ENCODE measurements around the gene GAPDHS. TPM values are rescaled to one million over a fixed set of nuclear protein-coding genes. Genes with fewer than 3 reads are reported as not detected.

Gene GAPDHS
- total and polyA plus RNA-seq, 7 experiments from 2014 or later, result not detected

DNA sequence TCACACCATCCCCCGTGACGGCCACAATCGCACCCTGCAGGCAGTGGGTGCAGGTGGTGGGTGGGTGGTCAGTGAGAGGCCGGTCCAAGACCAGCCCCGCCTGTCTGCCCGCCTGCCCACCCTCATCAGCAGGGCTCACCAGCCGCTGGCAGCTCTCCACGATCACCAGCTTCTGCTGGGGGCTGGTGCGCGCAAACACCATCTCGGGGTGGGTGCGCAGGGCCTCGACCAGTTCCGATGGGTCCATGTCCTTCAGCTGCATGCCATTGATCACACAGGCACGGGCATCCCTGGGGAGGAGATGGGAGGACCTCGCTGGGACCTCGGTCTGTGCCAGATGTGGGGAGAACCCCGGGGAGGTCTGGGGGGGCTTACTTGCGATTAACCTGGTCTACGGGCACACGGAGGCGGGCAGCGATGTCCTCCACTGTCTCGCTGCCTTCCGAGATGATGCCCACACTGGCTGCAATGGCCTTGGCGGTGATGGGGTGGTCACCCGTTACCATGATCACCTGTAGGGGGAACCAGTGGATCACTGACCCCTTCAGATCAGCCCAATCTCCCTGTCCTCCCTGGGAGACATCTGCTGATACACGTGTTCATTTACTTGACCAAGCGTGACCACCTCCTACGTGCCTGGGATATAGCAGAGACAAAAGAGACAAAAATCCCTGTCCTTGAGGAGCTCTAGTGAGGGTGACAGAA lies 22.2 kb downstream of the GAPDHS start:
- no peak for ATAC-seq

DNA sequence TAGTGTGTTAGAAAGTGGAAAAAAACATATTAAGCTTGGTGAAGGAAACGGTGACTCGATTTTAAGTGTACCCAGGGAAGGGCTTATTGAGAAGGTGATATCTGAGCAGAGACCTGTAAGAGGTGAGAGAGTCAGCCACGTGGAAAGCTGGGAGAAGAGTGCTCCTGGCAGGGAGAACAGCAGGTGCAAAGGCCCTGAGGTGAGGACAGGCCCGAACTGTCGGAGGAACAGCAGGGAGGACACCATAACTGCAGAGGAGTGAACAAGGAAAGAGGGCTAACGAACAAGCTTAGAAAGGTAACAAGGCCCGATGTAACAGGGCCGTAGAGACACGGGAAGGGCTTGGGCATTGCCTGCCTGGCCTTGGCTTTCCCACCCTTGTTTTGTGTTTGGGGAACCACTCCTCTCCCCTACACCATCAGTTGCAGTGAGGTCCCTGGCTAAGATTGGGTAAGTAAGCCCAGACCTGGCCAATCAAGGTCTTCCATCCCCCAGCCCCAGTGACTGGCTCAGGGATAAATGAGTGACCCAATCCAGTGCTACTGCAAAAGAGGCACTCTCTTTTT lies 22.9 kb downstream of the GAPDHS start:
- no peak for DNase-seq
- ChIA-PET CTCF (no interaction called here), POLR2A (interaction anchor here (0.8 kb wide), 1 partner anchor 8 kb away, joined by 3 read pairs; no protein-coding TSS in a partner anchor)
- peaks cover 0 to 1% (median 0%) of the 10 kb centered on the region in 3 experiments for H3K36me3 ChIP-seq (ENCODE audit: control insufficient read depth in 2 of 3, insufficient read depth in 3 of 3, low read length in 3 of 3)
- H3K27me3 ChIP-seq (ENCODE audit: control insufficient read depth in 2 of 2, insufficient read depth in 2 of 2, low read length in 2 of 2), result peaks cover 0 to 6% of the 10 kb centered on the region in 2 donors
- no peak overlapping the region for H3K27ac ChIP-seq (ENCODE audit: low read depth, low read length)
- Mint-ChIP-seq H3K4me3 (peak overlapping the region in 7 of 10 donors; percentile 8 to 80 (median 36)), H3K36me3 (peaks cover 0 to 3% (median 0%) of the 10 kb centered on the region in 5 donors), H3K27ac (no peak overlapping the region), H3K4me1 (peaks cover 0 to 20% (median 11%) of the 10 kb centered on the region in 7 donors), H3K9me3 (peaks cover 0 to 4% (median 0%) of the 10 kb centered on the region in 11 donors), H3K27me3 (peaks cover 20 to 41% (median 24%) of the 10 kb centered on the region in 5 donors)
- peaks cover 0 to 12% of the 10 kb centered on the region in 2 donors for H3K4me1 ChIP-seq (ENCODE audit: control insufficient read depth in 2 of 2, insufficient read depth in 2 of 2, low read length in 2 of 2)
- ATAC-seq, result no peak
- no peak overlapping the region for H3K4me3 ChIP-seq (ENCODE audit: low read length)
- no peaks in the 10 kb centered on the region for H3K9me3 ChIP-seq (ENCODE audit: control insufficient read depth in 2 of 3, low read length in 3 of 3)
- intact Hi-C loops (cut with micrococcal nuclease), result no loop called here

More for the DNA sequence above, 22.2 kb downstream of the GAPDHS start:
- peaks cover 0 to 4% of the 10 kb centered on the region in 2 donors for H3K27me3 ChIP-seq (ENCODE audit: control insufficient read depth in 2 of 2, insufficient read depth in 2 of 2, low read length in 2 of 2)
- DNase-seq, result no peak
- no peak overlapping the region for H3K27ac Mint-ChIP-seq
- H3K4me3 ChIP-seq (ENCODE audit: low read length), result no peak overlapping the region
- H3K9me3 ChIP-seq (ENCODE audit: control insufficient read depth in 2 of 3, low read length in 3 of 3), result no peaks in the 10 kb centered on the region
- intact Hi-C loops (cut with micrococcal nuclease), result no loop called here
- ChIA-PET CTCF (no interaction called here), POLR2A (no interaction called here)
- peaks cover 0 to 16% (median 11%) of the 10 kb centered on the region in 7 donors for H3K4me1 Mint-ChIP-seq
- peaks cover 0 to 12% of the 10 kb centered on the region in 2 donors for H3K4me1 ChIP-seq (ENCODE audit: control insufficient read depth in 2 of 2, insufficient read depth in 2 of 2, low read length in 2 of 2)
- H3K27me3 Mint-ChIP-seq, result peaks cover 15 to 35% (median 17%) of the 10 kb centered on the region in 5 donors
- H3K36me3 Mint-ChIP-seq, result peaks cover 0 to 1% (median 0%) of the 10 kb centered on the region in 5 donors
- H3K4me3 Mint-ChIP-seq, result peak overlapping the region in 3 of 10 donors; percentile 19 to 80 (median 66)
- H3K36me3 ChIP-seq (ENCODE audit: control insufficient read depth in 2 of 3, insufficient read depth in 3 of 3, low read length in 3 of 3), result peaks cover 0 to 7% (median 0%) of the 10 kb centered on the region in 3 experiments
- H3K27ac ChIP-seq (ENCODE audit: low read depth, low read length), result no peak overlapping the region
- peaks cover 0 to 4% (median 0%) of the 10 kb centered on the region in 11 donors for H3K9me3 Mint-ChIP-seq

DNA sequence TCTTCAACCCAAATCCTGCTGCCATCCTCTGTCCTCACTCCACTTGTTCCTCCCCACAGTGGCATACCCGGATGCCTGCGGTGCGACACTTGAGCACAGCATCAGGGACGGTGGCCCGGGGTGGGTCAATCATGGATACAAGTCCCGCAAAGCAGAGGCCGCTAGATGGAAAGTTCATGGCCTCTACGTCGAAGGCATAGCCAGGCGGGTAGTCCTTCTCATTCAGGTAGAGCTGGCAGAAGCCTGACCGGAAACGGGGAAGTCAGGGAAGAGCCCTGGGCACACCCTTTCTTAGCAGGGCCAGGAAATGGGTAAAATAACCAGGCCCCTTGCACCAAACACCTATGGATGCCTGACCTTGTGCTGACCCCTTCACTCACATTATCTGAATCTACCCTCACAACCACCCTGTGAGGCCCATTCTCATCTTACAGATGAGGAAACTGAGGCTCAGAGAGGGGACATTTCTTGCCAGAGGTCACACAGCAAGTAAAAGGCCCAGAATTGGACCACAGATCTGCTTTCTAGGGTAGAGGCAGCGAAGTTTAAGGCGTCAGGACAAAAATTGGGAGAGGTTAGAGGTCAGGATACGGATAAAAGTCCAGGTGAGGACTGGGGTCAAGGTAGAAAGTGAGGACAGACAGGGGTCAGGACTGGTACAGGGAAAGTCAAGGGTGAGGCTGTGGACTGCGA lies 23.7 kb downstream of the GAPDHS start:
- ChIA-PET POLR2A (interaction anchor here (0.8 kb wide), 1 partner anchor 9 kb away, joined by 3 read pairs; no protein-coding TSS in a partner anchor), CTCF (no interaction called here)
- ATAC-seq (no peak), DNase-seq (no peak)
- Histone ChIP-seq H3K27ac (ENCODE audit: low read depth, low read length) (no peak overlapping the region), H3K4me1 (ENCODE audit: control insufficient read depth in 2 of 2, insufficient read depth in 2 of 2, low read length in 2 of 2) (peaks cover 0 to 12% of the 10 kb centered on the region in 2 donors), H3K4me3 (ENCODE audit: low read length) (no peak overlapping the region), H3K36me3 (ENCODE audit: control insufficient read depth in 2 of 3, insufficient read depth in 3 of 3, low read length in 3 of 3) (no peaks in the 10 kb centered on the region), H3K27me3 (ENCODE audit: control insufficient read depth in 2 of 2, insufficient read depth in 2 of 2, low read length in 2 of 2) (peaks cover 0 to 10% of the 10 kb centered on the region in 2 donors), H3K9me3 (ENCODE audit: control insufficient read depth in 2 of 3, low read length in 3 of 3) (no peaks in the 10 kb centered on the region)
- Mint-ChIP-seq H3K4me3 (peak overlapping the region; percentile 30 to 85 (median 78)), H3K27me3 (peaks cover 28 to 46% (median 31%) of the 10 kb centered on the region in 5 donors), H3K36me3 (peaks cover 0 to 8% (median 0%) of the 10 kb centered on the region in 5 donors), H3K27ac (peak overlapping the region in 3 of 9 donors; percentile 47 to 55 (median 54)), H3K9me3 (peaks cover 0 to 7% (median 0%) of the 10 kb centered on the region in 11 donors), H3K4me1 (peaks cover 0 to 24% (median 11%) of the 10 kb centered on the region in 7 donors)
- intact Hi-C loops (cut with micrococcal nuclease), result no loop called here

DNA sequence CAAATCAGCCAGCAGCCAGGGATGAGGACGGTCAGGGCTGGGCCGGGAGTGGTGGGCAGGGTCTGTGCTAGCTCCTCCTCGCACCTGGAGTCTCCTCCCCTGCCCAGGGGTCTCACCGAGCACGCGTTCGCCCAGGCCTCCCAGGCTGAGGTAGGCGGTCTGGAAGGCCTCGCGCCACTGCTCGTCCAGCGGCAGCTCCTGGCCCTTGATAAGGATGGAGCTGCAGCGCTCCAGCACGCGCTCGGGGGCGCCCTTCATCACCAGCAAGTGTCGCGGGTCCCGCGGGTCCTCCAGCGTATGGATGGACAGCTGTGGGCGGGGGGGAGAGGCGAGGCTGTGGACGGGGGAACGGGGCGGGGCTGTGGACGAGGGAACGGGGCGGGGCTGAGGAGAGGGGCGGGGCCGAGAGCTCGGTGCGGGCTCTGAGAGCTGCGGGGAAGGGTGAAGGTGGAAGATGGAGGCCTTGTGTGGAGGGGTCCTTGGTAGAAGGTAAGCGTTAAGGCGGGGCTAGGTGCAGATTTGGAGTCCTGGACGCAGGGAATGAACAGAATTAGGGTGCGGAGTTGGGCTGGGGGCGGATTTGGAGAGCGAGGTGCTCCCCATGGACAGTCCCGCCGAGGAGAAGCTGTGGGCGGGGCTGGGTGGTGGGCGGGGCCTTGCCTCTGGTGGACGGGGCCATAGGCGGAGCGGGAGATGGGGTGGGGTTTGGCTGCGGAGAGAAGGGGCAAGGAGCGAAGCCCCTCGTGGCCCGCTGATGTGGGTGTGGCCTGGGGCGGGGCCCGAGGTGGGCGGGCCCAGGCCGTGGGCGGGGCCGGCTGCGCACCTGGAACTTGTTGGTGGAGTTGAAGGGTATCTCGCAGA lies 24.5 kb downstream of the GAPDHS start:
- ChIA-PET CTCF (no interaction called here), POLR2A (no interaction called here)
- Mint-ChIP-seq H3K4me3 (peak overlapping the region; percentile 48 to 87 (median 80)), H3K27ac (peak overlapping the region in 2 of 9 donors; percentile 21 to 55), H3K9me3 (peaks cover 0 to 8% (median 0%) of the 10 kb centered on the region in 11 donors), H3K27me3 (peaks cover 36 to 47% (median 39%) of the 10 kb centered on the region in 5 donors), H3K36me3 (peaks cover 0 to 8% (median 1%) of the 10 kb centered on the region in 5 donors), H3K4me1 (peaks cover 0 to 24% (median 11%) of the 10 kb centered on the region in 7 donors)
- peaks cover 0 to 12% of the 10 kb centered on the region in 2 donors for H3K4me1 ChIP-seq (ENCODE audit: control insufficient read depth in 2 of 2, insufficient read depth in 2 of 2, low read length in 2 of 2)
- H3K9me3 ChIP-seq (ENCODE audit: control insufficient read depth in 2 of 3, low read length in 3 of 3), result no peaks in the 10 kb centered on the region
- no peaks in the 10 kb centered on the region for H3K36me3 ChIP-seq (ENCODE audit: control insufficient read depth in 2 of 3, insufficient read depth in 3 of 3, low read length in 3 of 3)
- intact Hi-C loops (cut with micrococcal nuclease), result no loop called here
- no peak overlapping the region for H3K27ac ChIP-seq (ENCODE audit: low read depth, low read length)
- peak overlapping the region; percentile 33 for H3K4me3 ChIP-seq (ENCODE audit: low read length)
- ATAC-seq (peak; percentile 74), DNase-seq (peak in 8 of 9 donors; percentile 18 to 62 (median 29))
- H3K27me3 ChIP-seq (ENCODE audit: control insufficient read depth in 2 of 2, insufficient read depth in 2 of 2, low read length in 2 of 2), result peaks cover 0 to 10% of the 10 kb centered on the region in 2 donors

DNA sequence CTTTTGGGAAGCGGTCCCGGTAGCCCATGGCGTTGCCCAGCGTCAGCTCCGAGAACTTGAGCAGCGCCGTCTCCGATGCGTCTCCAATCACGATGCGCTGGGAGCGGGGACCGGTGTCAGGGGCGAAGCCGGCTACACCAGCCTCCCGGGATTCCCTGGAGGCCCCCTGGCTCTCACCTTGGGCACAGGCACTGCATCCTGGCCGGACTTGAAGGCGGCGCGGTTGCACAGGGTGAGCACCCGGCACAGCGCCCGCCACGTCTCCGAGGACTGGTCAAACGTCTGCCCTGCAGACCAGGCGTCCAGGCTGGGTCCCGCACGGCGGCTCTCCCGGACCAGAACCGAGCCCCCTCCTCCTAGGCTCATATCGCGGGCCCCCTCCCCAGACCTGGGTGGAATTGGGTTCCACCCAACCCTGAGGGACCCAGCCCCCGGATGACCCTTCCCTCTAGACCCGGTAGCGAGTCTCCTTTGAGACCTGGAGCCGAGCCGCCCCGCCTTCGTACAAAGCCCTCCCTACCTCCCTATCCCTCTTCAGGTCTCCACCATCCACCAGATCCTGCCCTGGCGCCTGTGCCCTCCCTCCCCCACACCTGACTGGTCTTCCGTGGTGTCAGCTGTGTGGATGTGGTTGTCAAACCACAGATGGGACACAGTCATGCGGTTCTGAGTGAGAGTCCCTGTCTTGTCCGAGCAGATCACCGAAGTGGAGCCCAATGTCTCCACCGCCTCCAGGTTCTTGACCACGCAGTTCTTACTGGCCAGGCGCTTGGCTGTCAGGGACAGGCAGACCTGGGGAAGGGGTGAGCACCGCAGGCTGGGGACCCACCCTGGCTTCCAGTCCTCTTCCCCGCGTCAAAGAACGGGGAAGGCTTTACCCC lies 25.4 kb downstream of the GAPDHS start:
- Histone ChIP-seq H3K4me3 (ENCODE audit: low read length) (peak overlapping the region; percentile 33), H3K4me1 (ENCODE audit: control insufficient read depth in 2 of 2, insufficient read depth in 2 of 2, low read length in 2 of 2) (peaks cover 0 to 12% of the 10 kb centered on the region in 2 donors), H3K36me3 (ENCODE audit: control insufficient read depth in 2 of 3, insufficient read depth in 3 of 3, low read length in 3 of 3) (no peaks in the 10 kb centered on the region), H3K9me3 (ENCODE audit: control insufficient read depth in 2 of 3, low read length in 3 of 3) (no peaks in the 10 kb centered on the region), H3K27me3 (ENCODE audit: control insufficient read depth in 2 of 2, insufficient read depth in 2 of 2, low read length in 2 of 2) (peaks cover 0 to 10% of the 10 kb centered on the region in 2 donors), H3K27ac (ENCODE audit: low read depth, low read length) (no peak overlapping the region)
- intact Hi-C loops (cut with micrococcal nuclease), result no loop called here
- H3K4me1 Mint-ChIP-seq, result peaks cover 0 to 24% (median 11%) of the 10 kb centered on the region in 7 donors
- ChIA-PET CTCF (no interaction called here), POLR2A (no interaction called here)
- peaks cover 0 to 8% (median 1%) of the 10 kb centered on the region in 5 donors for H3K36me3 Mint-ChIP-seq
- peaks cover 38 to 47% (median 45%) of the 10 kb centered on the region in 5 donors for H3K27me3 Mint-ChIP-seq
- peak overlapping the region in 8 of 10 donors; percentile 27 to 87 (median 48) for H3K4me3 Mint-ChIP-seq
- ATAC-seq, result no peak
- H3K9me3 Mint-ChIP-seq, result peaks cover 0 to 8% (median 0%) of the 10 kb centered on the region in 11 donors
- no peak for DNase-seq
- no peak overlapping the region for H3K27ac Mint-ChIP-seq

Data from naive thymus-derived CD4-positive, alpha-beta T cell (primary cell).